Left forelimb (tissue), 1 donor: ENCODE results near the gene PDZD4.
"Not testable (repeated sequence)": the region's sequence is repeated elsewhere in the genome, so short reads cannot be mapped to it uniquely, and the experiment has no call there.

Experiments
- DNase-seq: peaks from one replicate; pipeline ENCODE4 v3.0.0-alpha.2; 2018; ENCODE audit warnings: low spot score

PDZD4 gene

DNA sequence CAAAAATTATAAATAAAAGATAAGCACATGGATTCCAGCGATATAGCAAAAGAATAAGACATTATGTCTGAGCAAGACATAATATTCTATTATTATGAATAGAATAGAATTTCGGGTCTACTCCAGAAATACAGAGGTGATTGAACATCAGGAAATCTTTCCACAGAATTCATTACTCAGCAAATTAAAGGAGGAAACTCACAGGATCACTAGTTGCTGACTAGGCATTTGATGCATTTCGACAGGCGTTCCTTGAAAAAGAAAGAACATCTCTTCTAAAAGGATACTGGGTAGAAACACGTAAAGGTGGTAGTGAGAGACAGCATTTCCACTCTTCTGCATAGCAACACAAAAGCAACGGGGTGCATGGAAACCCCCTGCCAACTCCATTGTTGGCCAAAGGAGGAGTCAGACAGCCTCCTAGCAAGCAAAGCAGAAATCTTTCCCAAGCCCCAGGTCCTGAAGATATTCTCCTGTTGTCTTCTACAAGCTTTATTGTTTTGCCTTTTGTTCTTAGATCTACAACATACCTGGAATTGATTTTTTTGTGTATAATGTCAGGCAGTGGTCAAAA, 14.3 kb upstream of the PDZD4 start:
- DNase-seq: no peak

DNA sequence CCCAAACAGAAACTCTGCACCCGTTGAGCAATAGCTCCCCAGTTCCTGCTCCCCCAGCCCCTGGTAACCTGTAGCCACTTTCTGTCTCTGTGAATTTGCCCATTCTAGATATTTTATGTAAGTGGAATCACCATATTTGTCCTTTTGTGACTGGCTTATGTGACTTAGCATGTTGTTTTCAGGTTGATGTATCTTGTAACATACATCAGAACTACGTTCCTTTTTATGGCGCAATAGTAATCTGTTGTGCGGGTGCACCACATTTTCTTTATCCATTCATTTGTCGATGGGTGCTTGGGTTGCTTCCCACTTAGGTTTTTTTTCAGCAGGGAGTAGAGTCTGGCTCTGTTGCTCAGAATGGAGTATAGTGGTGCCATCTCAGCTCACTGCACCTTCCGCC, 6.6 kb upstream of the PDZD4 start:
- DNase-seq: no peak

DNA sequence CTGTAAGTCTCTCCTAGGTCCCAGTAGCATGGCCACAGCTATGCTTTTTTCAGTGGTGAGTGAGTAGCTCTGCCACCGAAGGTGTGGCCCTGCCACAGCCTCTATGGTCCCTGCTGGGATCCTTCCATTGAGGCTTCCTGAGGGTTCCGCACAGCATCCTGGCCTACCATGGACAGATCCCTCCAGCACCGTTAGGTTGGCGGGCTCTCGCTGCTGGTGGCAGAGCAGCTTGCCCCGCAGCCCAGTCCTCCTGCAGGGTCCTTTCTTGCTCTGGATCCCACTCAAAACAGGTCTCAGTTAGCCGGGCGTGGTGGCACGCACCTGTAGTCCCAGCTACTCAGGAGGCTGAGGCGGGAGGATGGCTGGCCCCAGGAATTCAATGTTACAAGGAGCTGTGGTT, 2.4 kb upstream of the PDZD4 start:
- no peak for DNase-seq

DNA sequence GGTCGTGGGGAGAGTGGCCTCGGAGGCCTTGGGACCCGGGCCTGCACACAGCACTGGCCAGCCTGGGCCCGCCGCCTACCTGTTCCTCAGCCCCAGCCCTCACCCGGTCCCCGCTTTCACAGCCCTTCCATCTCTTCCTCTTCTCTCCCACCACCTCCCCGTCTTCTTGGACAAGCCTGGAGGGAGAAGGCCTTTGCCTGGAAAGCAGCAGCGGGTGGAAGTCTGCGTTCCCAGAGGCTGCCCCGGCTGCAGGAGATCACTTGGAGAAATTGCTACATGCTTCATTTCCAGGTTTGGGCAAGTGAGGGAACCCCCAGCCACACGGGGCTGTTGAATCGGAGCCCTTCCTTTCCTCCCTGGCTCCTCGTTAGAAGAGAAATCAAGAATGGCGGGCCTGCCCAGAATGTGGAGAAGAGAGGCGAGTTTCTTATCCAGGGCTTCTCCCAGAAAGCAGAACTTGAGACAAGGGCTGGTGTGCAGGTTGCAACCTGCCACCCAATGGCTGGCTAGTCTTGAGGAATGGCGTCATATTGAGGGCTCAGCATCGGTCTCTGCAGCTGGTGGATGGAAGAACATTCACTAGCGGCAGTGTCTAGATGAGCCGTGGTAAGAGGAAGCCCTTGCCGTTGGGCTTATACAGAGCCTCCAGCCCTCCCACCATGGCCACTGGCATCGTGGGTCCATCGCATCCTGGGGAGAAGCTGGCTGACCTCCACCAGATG, 1.2 kb upstream of the PDZD4 start:
- DNase-seq: no peak

DNA sequence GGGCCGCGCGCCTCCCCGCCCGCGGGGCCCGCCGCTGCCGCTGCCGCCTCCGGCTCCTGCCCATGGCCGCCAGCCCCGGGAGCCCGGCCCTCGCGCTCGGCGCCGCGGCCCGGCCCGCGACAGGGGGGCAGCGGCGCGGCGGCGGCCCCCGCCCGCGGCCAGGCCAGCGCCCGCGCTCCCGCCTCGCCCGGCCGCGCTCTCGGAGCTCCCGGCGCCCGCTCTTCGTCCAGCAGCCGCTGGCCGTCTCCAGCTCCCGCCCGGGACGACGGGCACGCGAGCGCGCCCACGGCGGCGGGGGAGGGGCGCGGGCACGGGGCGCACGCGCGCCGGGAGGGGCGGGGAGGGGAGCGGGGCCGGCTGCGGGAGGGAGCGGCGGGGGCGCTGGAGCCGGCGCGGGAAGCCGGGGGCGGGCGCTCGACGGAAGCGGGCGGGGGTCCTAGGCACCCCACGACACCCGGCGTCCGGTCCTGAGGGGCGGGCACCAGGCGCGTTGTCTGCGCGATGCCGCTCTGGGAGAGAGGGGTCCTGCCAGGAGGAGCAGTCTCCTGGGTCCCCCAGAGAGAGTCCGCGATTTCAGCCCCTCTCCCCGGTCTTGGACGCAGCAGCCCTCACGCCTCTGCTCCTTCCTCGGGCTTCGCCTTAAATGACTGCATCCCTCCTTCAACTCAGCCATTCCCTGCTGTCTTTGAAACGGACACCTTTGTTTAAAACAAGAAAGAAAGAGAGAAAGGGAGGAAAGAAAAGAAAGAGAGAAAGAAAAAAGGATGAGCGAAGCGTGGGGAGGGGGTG, 490 bp upstream of the PDZD4 start:
- DNase-seq: no peak

DNA sequence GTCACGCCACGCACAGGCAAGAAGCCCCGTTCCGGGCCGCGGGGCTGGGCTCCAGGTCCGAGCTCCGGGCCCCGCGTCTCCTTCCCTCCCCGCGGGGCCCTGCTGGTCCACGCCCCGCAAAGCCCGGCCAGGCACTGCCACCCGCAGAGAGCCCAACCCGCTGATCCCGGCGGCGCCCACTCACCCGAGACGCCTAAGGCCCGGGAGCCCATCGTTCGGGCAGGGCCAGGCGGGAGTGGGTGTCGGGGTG, 870 bp downstream of the PDZD4 start:
- DNase-seq: no peak

DNA sequence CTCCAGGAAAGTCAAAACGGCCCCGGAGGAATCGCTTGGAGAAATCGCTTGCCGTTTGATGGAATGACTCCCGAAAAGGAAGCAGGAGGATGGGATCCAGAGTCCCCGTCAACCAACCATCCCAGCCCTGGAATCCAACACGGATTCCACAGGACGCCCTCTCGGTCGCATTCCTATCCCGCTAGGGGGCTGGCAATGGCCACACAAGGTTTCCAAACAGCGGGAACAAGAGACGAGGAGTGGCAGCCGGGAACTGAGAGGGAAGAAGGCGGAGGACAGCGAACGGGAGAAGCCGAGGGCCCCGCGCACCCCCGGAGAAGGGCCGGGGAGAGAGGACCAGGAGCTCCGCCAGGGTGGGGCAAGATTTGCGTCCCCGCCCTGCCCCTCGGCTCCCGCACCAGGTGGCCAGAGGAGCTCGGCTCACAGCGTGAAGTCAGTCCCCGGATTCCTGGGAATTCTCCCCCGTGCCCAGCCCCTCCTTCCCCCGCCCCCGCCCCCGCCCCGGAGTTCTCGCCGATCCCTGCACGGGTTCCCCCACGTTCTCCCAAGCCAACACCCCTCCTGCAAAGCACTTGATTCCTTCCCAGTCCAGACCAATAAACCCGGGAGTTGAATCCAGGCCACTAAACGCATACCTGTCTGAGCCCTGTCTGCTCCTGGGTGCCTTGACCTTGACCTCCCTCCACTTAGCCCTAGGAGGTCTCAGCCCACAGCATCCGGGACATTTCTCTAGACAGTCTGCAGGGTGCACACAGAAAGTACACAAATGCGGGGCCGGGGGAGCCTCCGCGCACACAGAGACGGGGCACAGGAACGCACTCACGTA, 1.4 kb downstream of the PDZD4 start:
- no peak for DNase-seq

DNA sequence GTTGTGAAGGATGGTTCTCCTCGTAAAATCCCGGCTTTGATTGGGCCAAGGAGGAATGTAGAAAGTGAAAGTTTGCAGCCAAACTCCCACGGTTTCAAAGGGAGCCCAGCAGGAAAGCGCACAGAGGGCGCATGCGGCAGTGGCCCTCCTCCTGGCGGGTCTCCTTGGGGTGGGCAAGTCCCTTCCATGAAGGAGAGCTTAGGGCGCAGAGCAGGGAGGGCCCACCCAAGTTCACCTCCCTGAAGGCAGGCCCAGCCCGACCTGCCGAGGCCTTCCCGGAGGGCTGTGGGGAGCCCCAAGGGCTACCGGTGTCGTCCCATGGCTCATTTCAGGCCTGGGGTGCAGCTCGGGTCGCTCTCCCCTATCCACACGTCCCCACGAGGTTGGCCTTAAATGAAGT, 2.0 kb downstream of the PDZD4 start:
- no peak for DNase-seq

DNA sequence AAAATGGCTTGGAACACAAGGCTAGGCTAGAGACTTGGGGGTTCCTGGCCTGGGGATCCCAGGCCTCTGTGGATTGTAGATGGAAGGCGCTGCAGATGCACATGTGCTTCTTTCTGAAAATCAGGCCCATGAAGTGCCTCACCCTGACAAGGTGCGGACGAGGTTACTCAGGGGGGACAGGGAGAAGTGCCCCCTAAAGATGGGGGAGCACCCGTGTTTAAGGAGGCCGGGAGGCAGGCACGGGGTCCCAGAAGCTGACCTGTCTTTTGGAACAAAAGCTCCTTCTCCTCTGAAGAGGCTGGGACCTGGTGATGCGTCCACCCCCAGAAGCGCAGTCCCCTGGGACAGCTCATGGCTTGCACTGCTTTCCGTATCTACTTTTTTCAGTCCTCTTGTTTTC, 2.4 kb downstream of the PDZD4 start:
- no peak for DNase-seq

DNA sequence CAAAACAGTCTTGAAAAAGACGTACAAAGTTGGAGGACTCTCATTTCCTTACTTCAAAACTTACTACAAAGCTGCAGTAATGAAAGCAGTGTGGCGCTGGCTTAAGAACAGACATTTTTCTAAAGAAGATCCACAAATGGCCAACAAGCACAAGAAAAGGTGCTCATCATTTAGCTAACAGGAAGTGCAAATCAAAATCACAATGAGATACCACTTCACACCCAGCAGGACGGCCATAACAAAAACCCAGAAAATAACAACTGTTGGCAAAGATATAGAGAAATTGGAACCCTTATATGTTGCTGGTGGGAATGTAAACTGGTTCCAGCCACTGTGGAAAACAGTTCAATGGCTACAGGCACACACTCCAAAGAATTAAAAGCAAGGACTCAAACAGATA, 3.3 kb downstream of the PDZD4 start:
- no peak for DNase-seq

DNA sequence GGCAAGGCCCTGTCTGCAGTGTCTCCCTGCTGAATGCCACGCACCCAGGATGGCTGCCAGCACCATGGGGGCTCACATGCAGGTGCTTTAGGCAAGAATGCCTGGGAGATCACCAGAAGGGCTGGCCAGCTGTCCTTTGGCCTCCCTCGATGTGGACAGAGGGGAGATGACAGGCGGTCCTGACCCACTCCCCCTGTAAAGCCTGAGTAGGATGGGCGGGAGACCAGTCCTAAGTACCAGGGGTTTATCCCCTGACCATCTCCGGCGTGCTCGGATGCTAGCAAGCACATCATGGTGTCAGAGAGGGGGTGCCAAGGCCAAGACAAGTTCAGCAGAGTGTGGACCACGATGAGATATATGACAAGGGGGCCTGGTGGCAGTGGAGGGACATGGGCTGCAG, 5.3 kb downstream of the PDZD4 start:
- no peak for DNase-seq

DNA sequence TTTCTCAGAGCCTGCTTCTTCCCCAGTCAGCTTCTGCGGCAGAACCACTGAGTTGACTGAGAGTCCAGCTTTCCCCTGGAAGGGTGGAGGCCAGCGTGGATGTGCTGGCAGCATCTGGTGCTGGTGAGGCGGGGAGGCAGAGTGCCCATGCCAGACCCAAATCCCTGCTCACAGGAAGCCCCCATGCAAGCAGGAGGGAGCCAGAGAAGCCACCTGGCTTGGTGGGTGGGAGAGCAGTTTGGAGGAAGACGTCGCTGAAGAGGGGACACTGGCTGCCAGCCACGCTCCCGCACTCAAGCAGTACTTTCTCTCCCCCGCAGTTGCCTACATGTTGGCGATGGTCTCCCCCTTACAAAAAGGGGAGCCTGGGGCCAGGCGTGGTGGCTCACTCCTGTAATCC, 6.0 kb downstream of the PDZD4 start:
- DNase-seq: no peak

DNA sequence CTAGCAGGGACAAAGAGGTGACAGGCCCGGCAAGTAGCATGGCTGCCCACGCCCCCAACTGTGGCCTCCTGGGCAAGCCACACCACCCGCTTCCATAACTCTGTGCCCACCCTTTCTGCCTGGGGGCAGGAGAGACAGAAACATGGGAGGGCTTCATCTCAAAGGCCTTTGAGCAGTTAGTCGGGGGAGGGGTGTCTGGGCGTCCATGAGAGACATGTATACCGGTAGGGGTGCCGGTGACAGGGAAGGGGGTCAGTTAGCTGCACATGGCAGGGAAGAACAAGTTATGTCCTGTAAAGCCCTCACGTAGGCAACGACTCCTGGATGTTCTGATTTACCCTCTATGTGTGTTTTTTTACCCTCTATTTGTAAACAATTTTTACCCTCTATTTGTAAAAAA, 9.3 kb downstream of the PDZD4 start:
- DNase-seq: no peak

DNA sequence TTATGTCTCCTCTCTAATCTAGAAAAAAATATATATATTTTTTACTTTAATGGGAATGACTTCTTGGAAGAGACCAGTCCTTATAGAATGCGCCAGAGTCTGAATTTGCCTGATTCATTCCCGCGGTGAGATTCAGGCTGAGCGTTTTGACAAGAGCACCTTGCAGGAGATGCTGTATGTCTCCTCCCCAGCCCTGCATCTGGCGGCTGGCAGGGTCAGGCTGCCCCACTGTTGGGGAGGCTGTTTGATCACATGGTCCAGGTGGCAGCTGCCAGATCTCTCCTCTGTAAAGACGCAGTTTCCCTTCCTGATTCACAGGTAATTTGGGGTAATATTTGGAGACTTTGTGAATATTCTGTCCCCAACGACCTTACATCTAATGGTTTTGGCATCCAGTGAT, 9.7 kb downstream of the PDZD4 start:
- no peak for DNase-seq

DNA sequence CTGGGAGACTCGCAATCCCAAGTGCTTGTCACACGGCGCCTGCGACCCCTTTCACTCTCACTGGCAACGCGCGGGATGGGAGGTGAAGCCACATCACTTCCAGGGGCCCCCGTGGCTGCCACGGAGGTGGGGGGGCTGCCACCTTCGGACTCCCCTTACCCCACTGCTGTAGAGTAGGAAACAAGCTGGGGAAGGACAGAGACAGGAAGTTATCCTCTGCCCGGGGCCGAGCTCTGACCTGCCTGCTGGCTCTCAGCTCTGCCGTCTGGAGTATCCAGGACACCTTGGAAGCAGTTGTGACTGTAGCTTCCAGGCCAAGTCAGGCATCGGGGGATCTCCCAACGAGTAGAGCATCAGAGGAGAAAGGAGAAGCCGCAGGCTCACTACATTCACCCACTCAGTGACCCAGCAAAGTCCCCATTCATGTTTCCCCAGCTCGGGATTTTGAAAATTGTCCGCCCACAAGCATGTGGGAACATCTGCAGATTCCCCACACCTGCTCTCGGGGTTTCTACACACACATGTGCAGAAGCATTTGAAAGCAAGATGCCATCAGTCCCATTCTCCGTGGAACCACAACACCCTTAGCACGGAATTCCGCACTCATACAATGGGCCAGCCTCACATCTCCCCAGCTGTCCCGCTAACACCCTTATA, 10.8 kb downstream of the PDZD4 start:
- no peak for DNase-seq

DNA sequence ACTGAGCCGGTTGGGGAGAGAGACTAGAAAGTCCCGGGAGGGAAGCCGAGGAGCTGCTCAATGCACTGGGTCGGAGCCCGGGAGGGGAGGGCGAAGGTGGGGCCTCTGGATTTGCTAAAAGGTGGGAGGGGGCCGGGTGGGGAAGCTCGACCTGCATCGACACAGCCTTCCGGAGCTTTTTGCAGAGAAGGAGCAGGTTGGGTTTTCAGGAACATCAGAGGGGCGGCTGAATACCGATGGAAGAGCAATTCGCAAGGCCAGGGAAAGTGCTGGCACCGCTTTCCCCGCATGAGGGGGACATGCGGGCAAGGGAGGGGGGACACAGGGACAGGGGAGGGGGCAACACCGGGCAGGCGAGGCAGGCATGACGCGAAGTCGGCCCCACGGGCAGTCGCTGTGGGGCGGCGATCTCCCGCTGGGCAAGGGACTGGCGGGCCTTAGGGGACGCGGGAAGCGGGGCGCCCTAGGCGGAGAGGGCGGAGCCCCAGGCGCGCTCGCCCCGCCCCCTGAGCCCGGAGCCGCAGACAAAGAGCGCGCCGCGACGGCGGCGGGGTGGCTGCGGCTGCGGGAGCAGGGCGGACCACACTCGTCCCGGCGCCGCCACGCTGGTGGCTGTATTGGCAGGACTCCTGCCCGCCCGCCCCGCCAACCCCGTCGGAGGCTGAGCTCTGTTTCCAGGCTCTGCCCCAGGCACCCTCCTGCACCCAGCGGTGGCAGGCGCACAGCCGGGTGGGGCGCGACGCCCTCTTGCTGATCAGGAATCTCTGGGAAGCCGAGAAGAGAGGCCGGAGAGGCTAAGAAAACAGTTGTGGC, 11.6 kb downstream of the PDZD4 start:
- no peak for DNase-seq

DNA sequence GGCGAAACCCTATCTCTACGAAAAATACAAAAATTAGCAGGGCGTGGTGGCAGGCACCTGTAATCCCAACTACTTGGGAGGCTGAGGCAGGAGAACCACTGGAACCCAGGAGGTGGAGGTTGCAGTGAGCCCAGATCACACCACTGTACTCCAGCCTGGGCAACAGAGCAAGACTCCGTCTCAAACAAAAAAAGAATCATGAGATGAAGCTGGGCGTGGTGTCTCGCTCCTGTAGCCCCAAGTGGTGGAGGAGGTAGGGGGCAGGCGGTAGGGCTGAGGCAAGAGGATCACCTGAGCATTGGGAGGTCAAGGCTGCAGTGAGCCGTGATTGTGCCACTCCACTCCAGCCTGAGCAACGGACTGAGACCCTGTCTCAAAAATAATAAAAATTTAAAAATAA, 12.3 kb downstream of the PDZD4 start:
- not testable (repeated sequence) for DNase-seq

DNA sequence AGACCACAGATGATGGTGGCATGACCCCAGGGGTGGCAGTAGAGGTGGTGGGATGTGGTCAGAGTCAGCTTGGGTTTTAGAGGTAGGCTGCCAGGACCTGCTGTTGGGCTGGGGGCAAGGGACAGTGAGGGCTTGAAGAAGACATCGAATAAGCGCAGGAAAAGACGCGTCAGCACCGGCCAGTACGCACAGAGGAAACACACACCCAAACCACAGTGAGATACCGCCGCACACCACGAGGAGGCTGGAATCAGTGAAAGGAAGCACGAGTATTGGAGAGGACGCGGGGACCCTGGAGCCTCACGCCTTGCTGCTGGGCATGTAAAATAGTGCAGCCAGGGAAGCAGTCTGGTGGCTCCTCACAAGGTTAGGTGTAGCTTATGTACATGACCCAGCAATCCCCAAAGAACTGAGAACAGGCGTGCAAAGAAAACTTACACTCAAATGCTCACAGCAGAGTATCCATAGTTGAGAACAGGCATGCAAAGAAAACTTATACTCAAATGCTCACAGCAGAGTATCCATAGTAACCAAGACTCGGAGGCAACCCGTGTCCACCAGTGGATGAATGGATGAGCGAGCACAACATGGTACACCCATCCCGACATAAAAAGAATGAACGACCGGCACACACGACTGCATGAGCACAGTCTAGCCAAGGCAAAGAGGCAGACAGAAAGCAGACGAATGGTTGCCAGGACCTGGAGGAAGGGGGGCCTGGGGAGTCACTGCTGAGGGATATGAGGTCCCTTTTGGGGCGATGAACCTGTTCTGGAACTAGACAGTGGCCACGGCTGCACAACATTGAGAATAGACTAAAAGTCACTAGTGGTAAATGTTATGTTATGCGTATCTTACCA, 13.3 kb downstream of the PDZD4 start:
- no peak for DNase-seq

DNA sequence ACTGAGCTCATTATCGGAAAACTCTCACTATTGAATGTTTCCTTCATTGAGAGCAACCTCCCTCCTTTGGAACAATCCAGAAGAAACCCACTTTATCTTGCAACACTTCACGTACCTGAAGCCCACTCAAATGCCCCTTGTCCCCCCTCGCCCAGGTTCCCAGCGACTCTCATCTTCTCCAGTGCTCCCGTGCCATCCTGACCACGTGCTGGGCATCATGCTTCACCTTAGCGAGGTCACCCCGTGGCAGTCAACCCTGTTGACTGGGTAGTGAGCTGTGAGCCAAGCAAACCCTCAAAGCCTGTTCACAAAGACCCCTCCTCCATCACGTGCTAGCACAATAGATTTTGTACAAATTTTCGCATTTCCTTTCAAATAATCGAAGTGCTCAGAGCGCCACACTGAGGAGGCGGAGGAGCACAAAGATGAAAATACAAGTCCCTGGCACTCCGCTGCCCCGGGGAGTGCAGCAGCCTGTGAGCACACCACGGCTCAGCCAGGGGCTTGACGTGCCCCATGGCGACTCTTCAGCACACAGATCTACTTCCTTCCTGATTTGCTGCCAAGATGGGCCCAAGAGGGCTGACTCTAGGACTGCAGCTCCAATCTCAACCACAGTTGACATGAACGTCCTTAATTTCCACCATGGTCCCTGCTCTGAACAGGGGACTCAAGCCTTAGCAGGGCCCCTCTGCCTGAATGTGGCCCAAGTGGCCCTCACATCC, 15.6 kb downstream of the PDZD4 start:
- DNase-seq: no peak

DNA sequence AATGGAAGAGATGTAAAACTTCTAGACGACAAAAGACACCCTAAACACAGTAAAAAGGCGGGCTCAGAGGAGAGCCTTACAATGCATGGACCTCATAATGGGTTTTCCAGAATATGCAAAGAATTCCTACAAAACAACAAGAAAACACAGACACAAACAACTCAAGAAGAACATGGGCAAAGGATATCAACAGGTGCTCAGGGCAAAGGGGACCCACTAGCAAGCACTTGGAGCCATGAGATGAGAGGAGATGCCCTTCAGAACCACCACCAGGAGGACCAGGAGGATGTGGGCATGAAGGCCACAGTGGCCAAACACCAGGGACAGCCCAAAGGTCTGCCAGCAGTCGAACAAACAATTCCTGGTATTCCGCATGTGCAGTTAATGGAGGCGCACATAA, 17.2 kb downstream of the PDZD4 start:
- DNase-seq: no peak
